ENCODE data around the gene SESN3. TPM values are rescaled to one million over a fixed set of nuclear protein-coding genes. Genes with fewer than 3 reads are reported as not detected.
"Not testable (repeated sequence)": the region's sequence is repeated elsewhere in the genome, so short reads cannot be mapped to it uniquely, and the experiment has no call there.

SESN3 gene
- total and polyA plus RNA-seq, 12 donors: 5.9 to 90.0 (median 36.6) TPM

DNA sequence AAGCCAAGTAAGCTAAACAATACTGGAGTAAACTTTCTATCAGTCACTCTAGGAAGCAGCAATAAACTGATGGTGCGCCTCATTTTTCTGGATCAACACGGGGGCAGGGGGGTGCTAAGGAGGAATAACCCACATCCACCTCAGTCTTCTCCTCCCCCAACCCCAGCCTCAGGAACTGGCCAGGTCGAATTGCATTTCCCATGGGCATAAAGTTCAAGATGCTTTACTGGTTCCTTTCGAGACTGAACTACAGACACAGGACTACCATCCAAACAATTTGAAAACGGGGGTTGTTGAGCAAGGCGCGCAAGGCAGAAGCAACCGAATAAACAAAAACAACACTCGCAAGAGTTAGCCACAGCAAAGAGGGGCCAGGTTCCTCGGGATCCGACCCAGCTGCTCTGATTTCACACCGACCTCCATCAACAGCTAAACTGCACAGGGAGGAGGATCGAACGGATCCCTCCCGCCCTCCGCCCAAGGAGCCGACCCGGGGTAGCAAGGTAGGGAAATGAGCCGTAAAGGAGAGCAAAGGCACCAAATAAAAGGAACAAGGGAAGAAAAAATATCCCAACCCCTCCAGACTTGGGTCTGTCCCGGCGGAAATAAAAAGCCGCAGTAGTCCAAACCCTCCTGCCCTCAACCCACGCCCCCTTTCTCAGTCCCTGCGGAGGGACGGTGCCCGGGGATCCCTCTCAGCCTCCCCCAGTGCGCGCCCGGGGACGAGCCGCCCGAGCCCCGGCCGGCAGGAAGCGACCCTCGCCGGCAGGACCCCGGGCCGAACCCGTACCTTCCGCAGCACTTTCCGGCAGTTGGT lies 801 bp downstream of the SESN3 start:
- 0 to 1% (median 0%) methylated on average over 40 to 42 of the region's 42 CpGs for WGBS, 4 donors
- H3K4me1 ChIP-seq (replicated peaks in 1 of 2): peaks cover 5 to 43% of the 10 kb centered on the region in 2 donors
- TF ChIP-seq POLR2A (IDR thresholded peaks at IDR 0.05): no peak
- TF ChIP-seq, protein P1, sequence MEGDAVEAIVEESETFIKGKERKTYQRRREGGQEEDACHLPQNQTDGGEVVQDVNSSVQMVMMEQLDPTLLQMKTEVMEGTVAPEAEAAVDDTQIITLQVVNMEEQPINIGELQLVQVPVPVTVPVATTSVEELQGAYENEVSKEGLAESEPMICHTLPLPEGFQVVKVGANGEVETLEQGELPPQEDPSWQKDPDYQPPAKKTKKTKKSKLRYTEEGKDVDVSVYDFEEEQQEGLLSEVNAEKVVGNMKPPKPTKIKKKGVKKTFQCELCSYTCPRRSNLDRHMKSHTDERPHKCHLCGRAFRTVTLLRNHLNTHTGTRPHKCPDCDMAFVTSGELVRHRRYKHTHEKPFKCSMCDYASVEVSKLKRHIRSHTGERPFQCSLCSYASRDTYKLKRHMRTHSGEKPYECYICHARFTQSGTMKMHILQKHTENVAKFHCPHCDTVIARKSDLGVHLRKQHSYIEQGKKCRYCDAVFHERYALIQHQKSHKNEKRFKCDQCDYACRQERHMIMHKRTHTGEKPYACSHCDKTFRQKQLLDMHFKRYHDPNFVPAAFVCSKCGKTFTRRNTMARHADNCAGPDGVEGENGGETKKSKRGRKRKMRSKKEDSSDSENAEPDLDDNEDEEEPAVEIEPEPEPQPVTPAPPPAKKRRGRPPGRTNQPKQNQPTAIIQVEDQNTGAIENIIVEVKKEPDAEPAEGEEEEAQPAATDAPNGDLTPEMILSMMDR (IDR thresholded peaks at IDR 0.05): no peak
- H3K36me3 ChIP-seq (replicated peaks in 1 of 2): no peaks in the 10 kb centered on the region
- no peaks in the 10 kb centered on the region for H3K9me3 ChIP-seq (replicated peaks in 1 of 3)
- peak in 6 of 7 donors; percentile 6 to 65 (median 36) for DNase-seq
- intact Hi-C loops (cut with DNase I): loop anchor here in 1 of 2 donors (10.0 kb wide), 1 partner anchor 475 kb away; no protein-coding TSS in a partner anchor
- peak overlapping the region; percentile 38 to 92 (median 76) for H3K4me3 ChIP-seq
- H3K27me3 ChIP-seq: no peaks in the 10 kb centered on the region
- H3K27ac ChIP-seq: peak overlapping the region in 4 of 5 donors; percentile 79 to 92 (median 82)

DNA sequence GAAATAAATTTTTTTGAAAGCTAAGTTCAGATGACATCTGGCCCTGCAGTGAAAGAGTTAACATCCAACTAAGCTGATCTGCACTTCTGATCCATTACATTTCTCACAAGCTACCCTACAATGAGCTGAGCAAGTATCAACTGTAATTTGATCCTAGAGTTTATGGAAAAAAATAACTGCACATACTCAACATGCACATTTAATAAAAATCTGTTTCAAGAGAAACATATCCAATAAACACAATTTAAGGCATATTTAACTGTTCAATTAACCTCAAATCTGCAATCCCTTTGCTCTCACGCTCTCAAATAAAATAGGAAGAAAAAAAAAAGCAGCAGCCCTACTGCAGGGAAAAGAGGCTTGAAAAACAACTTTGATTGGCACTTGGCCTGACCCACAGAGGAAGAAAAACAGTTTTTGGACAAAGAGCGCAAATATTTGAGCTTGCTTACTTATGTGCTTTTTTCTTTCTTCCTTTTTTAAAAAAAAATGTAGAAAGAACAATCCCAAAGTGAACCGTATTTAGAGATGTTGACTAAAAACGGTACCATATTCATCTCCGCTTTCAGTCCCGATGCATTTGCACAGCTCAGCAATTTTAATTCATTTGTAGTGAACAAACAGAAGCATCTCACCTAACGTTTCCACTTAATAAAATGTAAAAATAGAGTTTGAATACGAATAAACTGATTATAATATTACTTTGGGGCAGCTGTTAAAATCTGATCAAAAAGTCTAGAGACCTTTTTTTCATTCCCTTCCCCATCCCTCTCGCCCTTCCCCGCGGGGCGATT lies 1.6 kb downstream of the SESN3 start:
- Histone ChIP-seq H3K9me3 (replicated peaks in 1 of 3) (no peaks in the 10 kb centered on the region), H3K4me1 (replicated peaks in 1 of 2) (peaks cover 5 to 43% of the 10 kb centered on the region in 2 donors), H3K27me3 (no peaks in the 10 kb centered on the region), H3K4me3 (peak overlapping the region in 3 of 4 donors; percentile 74 to 92 (median 79)), H3K36me3 (replicated peaks in 1 of 2) (no peaks in the 10 kb centered on the region), H3K27ac (peak overlapping the region in 1 of 5 donors; percentile 79)
- intact Hi-C loops (cut with DNase I): no loop called here
- TF ChIP-seq, protein P1 (IDR thresholded peaks at IDR 0.05): no peak
- TF ChIP-seq POLR2A (IDR thresholded peaks at IDR 0.05): no peak
- 0 to 1% (median 1%) methylated on average over 12 of the region's 12 CpGs for WGBS, 4 donors
- DNase-seq: no peak

DNA sequence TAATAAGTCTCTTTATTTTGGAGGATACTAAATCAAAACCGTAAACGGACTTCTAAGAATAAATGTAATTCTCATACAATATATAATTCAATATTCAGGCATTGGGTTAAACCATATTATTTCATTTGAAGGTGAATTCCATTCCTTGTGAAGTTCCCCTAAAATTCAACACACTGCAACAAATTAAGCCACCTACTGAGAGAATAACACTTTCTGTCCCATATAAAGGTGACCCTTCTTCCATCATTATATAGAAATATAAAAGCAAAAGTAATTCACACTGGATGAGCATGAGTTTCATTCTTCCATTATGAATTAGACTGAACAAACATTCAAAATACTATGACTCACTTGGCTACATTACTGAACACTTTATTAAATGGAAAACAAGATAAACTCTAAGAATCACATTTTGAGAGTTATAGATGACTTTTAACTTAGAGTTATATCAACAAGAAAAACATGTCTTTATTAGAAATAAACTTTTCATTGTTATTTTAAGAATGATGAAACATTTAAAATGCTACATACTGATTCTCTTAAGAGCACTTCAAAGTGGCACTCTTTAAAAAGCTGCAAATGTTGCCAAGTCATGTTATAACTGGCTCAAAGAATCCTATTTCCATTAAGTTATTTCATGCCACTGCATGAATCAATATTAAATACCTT lies 2.8 kb downstream of the SESN3 start:
- Histone ChIP-seq H3K4me1 (replicated peaks in 1 of 2) (peaks cover 5 to 41% of the 10 kb centered on the region in 2 donors), H3K4me3 (peak overlapping the region in 1 of 4 donors; percentile 92), H3K36me3 (replicated peaks in 1 of 2) (no peaks in the 10 kb centered on the region), H3K9me3 (replicated peaks in 1 of 3) (no peaks in the 10 kb centered on the region), H3K27ac (peak overlapping the region in 2 of 5 donors; percentile 18 to 79), H3K27me3 (no peaks in the 10 kb centered on the region)
- intact Hi-C loops (cut with DNase I): no loop called here
- DNase-seq: no peak
- 65 to 73% (median 70%) methylated on average over 2 of the region's 2 CpGs for WGBS, 4 donors
- TF ChIP-seq, protein P1 (IDR thresholded peaks at IDR 0.05): no peak
- no peak for TF ChIP-seq POLR2A (IDR thresholded peaks at IDR 0.05)

DNA sequence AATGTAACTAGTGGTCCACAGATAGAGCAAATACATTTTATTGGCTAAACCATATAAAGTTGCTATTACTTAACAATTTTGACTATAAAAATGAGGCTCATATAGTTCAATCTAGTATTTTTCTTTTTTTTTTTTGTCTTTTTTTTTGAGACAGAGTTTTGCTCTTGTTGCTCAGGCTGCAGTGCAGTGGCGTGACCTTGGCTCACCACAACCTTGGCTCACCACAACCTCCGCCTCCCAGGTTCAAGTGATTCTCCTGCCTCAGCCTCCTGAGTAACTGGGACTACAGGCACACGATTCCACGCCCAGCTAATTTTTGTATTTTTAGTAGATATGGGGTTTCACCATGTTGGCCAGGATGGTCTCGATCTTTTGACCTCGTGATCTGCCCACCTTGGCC lies 3.9 kb downstream of the SESN3 start:
- not testable (repeated sequence) for H3K27ac ChIP-seq

More for the DNA sequence above, 3.9 kb downstream of the SESN3 start:
- H3K4me3 ChIP-seq; H3K36me3 ChIP-seq (replicated peaks in 1 of 2); intact Hi-C loops (cut with DNase I); H3K27me3 ChIP-seq; DNase-seq; H3K9me3 ChIP-seq (replicated peaks in 1 of 3): not testable (repeated sequence)
- H3K4me1 ChIP-seq (replicated peaks in 1 of 2): peaks cover 5 to 31% of the 10 kb centered on the region in 2 donors
- 77 to 85% (median 81%) methylated on average over 6 of the region's 6 CpGs for WGBS, 4 donors

Measured in adrenal gland (tissue), 12 donors.